Stimulated activated CD4-positive, alpha-beta T cell treated with anti-CD3 and anti-CD28 coated beads, Interleukin-2, amount 100 ng/mL, for 4 hours (primary cell): Measurements from ENCODE around the gene NTHL1.
"Not testable (repeated sequence)": the region's sequence is repeated elsewhere in the genome, so short reads cannot be mapped to it uniquely, and the experiment has no call there.

Experiments
- DNase-seq: peaks from one replicate; pipeline ENCODE4 v3.0.0-alpha.2; 2020; ENCODE audit warnings: low read depth

The NTHL1 gene

DNA sequence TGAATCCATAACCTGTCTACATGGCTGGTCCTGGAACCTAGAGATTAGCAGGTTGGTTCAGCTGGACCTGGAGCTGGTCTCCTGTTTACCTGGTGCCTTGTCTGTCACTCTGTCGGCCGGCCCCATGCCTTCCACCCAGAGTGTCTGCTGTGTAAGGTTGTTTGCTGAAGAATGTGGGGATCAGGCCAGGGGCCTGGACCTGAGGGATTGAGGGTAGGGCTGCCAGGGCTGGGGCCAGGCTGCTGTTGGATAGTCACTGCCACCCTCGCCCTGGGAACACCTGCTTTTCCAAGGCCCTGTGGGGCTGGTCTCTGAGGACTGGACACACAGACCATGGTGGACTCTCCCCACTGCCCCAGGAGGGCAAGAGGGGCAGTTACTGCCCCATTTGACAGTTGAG is 19.5 kb downstream of the NTHL1 start:
- DNase-seq, result no peak

DNA sequence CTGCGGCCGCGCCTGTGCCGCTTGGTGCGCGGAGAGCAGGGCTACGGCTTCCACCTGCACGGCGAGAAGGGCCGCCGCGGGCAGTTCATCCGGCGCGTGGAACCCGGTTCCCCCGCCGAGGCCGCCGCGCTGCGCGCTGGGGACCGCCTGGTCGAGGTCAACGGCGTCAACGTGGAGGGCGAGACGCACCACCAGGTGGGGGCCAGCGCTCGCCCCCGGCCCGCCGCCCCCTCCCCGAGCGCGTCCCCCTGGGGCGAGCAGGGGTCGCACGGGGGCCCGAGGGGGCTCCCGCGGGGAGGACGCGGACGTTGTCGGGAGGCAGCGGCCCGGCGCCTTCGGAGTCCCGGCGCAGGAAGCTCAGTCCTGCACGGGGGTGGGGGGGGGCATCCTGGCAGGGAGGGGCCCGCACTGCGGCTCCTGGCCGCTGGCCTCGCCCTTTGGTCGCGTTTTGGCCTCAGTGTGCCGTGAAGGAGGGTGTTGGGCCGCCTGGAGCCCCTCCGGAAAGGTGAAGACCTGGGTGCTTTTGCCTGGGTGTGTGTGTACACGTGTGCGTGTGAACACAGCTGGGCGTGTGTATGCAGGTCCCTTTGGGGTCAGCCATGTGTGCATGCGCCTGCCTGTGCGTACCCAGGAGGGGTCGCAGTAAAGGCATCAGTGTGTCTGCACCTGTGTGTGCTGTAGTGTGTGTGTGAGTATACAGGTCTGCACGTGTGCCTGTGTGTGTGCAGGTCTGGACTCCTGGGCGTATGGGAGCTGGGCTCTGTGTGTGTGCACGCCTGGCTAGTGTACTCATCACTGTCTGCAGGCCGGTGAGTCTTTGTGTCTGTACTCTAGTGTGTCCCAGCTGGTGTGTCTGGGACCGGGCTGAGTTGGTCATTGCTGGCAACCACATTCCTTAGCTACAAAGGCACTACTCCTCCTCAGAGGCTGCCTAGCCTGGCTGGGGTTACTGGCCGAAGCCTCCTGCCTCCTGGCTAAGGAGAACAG is 20.3 kb downstream of the NTHL1 start:
- DNase-seq, result no peak

DNA sequence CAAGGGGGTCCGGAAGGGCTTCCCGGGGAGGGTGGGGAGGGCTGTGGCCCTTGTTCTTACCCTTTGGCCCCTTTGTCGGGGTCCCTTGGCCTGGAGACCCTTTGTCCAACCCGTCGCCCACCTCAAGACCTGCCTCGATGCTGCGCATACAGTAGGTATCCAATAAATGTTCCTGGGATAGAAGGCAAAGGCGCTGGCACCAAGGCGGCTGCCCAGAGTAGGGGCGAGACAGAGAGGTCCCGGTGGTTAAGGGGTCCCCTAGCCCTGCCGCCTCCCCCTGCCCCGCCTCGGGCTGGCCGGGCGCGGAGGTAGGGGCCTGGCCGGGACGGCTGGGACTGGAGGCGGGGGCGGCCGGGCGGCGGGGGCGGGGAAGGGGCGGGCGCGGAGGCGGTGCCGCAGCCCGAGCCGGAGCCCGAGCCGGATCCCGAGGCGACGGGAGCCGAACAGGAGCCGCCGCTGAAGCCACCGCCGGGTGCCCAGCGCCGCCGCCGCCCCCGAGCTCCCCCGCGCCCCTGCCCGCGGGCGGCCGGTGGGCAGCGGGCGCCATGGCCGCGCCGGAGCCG is 21.1 kb downstream of the NTHL1 start, which contains the start of gene NHERF2:
Gene NHERF2, plus strand, starts transcription at position 442 of the 563 bp plus-strand sequence. Its CDS starts 104 bp downstream, at position 546.
- no peak for DNase-seq

DNA sequence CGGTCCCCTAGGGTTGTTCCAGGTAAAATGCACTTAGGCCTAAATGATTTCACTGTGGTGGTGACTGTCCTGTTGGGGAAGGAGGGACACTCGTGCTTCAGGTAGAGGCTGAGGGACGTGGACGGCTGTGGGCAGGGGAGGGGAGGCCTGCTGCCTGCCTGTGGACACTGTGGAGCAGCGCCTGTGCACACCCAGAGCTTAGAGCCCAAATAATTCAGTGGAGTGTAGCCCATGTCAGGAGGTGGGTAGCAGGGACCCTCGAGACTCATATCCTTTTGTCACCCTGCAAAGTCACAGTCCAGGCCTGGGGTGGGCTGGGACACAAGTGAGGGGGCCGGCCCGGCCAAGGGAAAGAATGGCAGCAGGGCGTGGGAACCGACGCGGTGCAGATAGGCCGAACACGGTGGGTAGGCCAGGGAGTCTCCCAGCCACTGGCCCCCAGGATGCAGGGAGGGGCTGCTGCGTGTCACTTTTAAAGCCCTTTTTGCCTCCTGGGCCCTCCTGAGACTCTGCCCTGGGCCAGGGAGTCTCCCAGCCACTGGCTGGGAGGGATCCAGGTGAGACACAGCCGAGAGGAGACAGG is 21.7 kb downstream of the NTHL1 start:
- no peak for DNase-seq

DNA sequence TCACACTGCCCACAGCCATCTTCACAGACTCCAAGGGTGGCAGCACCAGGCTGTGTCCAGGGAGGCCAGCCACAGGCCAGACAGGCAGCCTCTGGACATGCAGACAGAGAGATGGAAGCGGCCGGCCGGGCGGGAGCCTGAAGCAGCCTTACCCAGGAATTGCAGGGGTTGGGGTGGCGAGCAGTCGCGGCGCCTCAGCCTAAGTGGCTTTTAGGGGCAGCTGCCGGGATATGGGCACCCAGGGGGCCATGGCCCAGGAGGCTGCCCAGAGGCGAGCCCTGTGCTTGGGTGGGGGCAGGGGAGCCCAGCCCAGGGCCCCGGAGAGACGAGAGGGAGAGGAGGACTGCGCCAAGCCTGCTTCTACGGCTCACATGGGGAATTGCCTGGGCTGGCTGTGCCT is 22.4 kb downstream of the NTHL1 start:
- DNase-seq, result no peak

DNA sequence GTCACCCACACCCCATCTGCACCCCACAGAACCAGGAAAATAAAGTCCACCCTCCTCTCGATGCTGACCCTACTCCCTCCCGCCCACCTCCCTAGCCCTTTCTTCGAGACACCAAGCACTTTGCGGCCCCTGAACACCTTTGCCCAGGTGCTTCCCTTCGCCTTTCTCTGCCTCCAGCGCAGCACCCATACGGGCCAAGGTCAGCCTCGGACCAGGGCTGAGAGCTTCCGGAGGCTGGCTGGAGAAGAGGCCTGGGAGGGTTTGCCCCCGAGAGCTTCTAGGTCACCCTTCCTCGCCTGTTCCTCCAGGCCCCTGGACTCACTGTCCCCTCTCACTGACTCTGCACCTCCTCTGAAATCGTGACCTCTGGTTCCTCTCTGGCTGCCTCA is 23.6 kb downstream of the NTHL1 start:
- DNase-seq, result no peak

DNA sequence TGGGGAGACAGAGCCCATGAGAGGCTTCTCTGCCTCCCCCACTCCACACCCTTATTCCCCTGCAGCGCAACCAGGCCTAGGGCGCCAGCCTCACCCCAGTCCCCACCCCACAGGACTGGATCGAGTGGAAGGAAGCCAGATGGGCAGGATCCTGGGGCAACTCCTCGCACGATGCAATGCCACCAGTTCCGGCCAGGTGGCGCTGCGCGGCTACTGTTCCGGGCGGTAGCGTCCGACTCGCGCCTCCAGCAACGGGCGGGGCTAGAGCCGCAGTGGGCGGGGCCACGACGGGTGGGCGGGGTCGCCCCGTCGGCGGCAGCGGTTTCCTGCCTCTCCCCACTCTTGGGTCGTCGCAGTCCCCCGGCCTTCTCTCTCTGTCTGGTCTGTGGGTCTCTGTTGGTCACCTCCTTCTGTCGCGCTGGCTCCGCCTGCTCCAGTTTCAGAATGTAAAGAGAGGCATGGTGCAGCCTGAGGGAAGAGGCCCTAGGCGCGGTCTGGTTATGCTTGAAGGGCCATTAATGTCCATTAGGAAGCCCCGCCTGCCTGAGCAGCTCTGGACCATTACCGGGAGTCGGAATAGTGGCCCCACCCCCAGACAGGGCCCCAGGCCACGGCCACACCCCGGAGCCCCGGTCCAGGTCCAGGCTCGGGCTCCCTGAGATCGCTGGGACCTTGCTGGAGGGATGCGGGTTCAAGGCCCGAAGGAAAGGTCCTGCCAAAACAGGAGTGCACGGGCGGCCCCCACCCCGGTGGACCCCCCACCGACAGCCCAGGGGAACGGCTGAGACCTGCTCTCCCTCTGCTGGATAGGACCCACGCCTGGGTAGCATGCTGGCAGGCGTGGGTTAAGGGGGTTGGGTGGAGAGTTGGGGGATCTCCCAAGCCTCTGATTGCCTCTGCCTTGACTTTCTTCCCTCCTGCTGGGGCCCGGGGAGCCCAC is 24.3 kb downstream of the NTHL1 start:
- DNase-seq, result peak; percentile 92

DNA sequence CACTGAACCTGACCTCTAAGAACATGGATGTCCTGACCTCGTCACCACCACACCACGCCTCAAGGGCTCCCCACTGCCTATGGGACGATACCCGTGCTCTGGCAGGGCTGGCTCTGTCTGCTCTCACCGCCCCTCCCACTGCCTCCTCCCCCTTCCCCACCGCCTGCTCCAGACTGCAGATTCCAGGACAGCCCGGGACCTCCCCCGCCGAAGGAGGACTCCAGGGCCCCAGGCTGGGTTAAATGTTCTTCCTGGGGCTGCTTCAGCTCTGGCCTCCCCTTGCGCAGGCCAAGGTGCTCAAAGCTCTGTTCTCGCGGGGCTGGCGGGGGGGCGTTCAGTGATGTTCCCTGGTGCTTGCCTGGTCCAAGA is 24.9 kb downstream of the NTHL1 start:
- DNase-seq, result no peak

DNA sequence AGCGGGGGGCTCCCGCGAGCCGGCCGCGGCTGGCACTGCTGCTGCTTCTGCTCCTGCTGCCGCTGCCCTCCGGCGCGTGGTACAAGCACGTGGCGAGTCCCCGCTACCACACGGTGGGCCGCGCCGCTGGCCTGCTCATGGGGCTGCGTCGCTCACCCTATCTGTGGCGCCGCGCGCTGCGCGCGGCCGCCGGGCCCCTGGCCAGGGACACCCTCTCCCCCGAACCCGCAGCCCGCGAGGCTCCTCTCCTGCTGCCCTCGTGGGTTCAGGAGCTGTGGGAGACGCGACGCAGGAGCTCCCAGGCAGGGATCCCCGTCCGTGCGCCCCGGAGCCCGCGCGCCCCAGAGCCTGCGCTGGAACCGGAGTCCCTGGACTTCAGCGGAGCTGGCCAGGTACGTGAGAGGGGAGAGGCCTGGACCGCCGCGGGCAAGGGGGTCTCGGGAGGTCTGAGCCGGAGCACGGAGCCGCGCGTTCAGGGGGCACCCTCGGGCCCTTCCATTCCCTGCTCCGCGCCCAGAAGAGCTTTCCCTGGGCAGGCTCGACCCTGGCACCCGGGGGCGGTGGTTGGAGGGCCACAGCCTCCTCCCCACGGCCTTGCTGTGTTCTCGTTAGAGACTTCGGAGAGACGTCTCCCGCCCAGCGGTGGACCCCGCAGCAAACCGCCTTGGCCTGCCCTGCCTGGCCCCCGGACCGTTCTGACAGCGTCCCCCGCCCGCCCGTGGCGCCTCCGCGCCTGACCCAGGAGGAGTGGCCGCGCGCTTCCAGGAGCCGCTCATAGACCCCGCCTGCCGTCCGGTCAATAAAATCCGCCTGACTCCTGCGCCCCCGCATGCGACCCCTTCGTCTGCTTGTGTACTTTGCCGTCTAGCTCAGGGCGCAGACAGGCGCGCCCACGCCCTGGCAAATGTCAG is 27.5 kb downstream of the NTHL1 start:
- DNase-seq, result no peak

DNA sequence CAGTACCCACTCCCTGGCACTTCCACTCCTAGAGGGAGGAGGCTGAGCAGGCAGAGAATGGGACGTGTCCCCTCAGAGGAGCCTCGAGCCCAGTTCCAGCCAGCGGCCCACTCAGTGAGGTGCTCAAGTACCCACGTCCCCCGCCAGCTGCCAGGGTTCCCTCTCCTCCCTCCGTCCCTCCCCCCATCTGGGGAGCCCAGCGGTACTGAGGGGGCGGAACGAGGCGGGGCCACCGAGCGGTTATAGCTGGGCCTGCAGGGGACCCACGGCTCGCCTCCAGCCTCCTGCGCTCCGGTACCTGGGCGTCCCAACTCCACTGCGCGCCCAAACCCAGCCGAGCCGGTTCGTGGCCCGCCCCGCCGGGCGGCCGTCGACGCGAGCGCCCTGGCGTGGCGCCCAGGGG is 28.1 kb downstream of the NTHL1 start, which contains the start of gene NPW:
Gene NPW, plus strand, starts transcription at position 268 of the 403 bp plus-strand sequence.
- no peak for DNase-seq

DNA sequence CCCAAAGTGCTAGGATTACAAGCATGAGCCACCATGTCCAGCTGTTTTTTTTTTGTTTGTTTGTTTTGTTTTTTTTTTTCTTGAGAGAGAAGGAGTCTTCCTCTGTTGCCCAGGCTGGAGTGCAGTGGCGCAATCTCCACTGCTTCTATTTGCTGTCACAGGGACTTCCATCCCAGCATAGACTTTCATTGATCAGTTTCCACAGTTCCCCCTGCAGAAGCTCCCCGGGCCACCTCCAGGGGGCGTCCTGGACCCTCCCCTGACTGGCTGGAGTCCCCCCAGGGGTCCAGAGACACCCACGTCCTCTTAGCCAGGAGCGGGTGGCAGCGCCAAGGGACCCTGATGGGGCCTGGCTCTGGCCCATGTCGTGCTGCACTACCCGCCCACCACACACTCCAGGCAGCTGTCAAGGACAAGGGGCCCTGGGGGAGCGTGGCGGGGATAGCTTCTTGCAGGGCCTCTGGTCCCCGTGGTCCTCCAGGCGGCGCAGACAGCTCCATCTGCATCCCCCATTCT is 31.2 kb downstream of the NTHL1 start:
- DNase-seq, result no peak

DNA sequence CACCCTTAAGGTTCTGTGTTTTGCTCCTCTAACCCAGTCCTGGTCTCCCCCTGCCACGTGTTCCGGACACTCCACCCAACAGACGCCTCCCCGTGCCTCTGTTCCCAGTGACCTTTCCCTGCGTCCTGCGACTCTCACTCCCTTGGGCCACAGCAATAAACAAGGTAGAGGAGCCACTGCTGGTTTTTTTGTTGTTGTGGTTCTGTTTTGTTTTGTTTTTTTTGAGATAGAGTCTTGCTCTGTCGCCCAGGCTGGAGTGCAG is 31.8 kb downstream of the NTHL1 start:
- DNase-seq, result no peak

DNA sequence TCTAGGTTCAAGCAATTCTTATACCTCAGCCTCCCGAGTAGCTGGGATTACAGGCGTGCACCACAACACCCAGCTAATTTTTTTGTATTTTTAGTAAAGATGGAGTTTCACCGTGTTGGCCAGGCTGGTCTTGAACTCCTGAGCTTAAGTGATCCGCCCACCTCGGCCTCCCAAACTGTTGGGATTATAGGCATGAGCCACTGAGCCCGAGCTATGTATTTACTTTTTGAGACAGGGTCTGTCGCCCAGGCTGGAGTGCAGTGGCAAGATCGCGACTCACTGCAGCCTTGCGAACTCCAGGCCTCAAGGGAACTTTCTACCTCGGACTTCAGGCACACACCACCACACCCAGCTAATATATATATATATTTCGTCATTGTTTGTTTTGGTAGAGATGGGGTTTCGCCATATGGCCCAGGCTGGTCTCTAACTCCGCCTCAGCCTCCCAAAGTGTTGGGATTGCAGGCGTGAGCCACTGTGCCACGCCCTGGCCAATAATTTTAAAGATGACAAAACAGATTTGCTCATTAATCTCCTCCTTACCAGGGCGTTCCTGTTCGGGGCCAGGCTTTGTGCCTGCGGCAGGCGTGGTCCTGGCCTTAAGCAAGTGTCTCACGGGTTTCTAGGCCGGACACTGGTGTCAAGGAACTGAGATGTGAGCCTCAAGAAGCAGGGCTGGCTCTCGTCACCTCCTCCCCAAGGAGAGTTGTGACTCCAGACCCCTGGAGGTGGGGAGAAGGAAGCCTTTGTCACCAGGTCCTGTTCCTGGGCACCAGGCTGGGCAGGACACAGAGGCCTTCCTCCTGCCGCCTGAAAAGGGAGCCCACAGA is 32.3 kb downstream of the NTHL1 start:
- no peak for DNase-seq

DNA sequence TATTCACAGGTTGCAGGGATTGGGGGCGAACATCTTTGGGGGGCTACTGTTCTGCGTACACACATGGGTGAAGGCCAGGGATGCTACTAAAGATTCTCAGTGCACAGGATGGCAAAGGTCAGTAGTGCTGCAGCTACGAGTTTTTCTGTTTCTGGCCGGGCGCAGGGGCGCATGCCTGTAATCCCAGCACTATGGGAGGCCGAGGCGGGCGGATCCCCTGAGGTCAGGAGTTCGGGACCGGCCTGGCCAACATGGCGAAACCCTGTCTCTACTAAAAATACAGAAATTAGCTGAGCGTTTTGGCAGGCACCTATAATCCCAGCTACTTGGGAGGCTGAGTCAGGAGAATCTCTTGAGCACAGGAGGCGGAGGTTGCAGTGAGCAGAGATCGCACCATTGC is 34.1 kb downstream of the NTHL1 start:
- DNase-seq, result no peak

DNA sequence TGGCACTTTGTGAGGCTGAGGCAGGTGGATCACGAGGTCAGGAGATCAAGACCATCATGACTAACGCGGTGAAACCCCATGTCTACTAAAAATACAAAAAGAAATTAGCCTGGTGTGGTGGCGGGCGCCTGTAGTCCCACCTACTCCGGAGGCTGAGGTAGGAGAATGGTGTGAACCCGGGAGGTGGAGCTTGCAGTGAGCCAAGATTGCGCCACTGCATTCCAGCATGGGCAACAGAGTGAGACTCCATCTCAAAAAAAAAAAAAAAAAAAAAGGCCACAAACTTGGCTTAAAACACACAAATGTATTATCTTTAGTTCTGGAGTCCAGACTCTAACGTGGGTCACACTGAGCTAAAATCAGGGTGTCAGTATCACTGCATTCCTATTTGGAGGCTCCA is 35.9 kb downstream of the NTHL1 start:
- not testable (repeated sequence) for DNase-seq

DNA sequence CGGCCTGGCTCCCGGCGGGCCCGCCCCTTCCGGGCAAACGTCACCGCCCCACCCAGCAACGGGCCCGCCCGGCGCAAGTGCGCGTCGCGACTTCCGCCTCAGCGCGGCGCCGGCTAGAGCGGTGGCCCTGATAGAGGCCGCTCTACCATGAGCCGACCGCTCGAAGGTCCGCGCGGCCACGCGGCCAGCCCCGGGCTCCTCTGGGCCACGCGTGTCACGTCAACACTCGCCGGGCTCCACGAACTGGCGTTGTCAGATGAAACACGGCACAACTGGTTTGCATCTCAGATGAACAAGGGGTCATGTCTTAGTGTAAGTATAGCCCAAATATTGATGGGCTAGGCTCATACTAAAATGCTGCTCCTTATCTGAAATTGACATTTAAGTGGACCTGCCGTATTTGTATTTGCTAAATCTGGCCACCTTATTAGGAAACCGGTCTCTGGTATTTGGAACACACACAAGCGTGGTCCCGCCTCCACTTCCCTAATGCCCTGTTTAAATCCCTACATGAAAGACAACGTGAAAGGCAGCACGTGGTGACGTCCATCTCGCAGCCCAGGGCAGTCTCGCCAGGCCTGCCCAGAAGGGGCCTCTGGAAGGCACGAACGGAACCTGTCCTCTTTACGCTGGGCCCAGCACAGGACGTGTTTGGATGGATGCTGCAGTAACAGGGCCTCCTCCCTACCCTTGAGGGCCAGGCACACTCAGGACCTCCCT is 37.7 kb downstream of the NTHL1 start, which contains the start of gene ZNF598:
Gene ZNF598, minus strand, starts transcription at position 31 of the 720 bp plus-strand sequence.
- DNase-seq, result peak; percentile 70

DNA sequence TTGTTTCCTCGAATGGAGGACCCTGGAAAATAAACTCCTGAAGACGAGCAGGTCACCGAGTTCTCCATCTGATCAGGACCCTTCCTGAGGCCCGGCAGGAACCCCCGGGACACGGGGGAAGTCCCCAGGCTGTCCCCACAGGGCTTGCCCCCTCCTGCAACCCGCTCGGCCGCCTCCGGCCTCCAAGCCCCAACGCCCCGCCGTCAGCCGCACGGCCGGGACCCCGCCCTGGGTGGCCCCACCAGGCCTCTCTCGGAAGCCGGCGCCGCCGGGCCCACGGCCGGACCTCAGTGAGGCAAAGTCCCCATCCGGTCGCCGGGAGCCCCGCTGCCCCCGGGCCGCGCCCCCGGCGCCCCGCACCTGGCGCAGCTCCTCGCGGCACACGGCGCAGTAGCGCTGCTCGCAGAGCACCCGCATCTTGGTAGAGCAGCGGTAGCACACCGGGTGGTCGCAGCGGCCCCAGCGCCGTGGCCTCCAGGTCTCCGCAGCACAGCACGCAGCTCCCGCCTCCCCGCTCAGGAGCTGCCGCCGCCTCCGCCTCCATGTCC is 38.4 kb downstream of the NTHL1 start:
- no peak for DNase-seq

DNA sequence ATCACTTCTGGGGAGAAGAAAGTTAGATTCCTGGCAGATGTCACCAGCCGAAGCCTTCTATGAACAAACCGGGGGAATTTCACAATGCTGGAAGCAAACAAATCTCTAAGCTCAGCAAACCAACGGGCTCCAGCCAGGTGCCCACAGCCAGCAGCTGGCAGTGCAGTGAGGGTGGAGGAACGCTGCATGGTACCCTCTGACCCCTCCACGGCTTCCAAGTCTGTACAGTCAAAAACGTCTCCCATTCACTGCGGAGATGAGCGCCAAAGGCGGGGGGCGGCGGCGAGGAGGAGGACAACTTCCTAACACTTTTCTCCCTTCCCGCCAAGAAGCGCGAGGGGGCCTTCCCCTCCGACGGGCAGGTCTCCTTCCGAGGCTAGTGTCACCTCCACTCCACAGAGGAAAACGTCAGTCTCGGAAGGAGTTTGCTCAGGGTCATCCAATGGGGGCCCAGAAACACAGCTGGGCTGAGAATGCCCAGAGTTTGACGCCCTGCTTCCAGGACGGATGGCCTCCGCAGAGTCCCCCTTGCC is 38.9 kb downstream of the NTHL1 start:
- DNase-seq, result no peak
